Ectodermal cell (in vitro differentiated cells): ENCODE results near the gene TSTD1. TPM values are rescaled to one million over a fixed set of nuclear protein-coding genes. Genes with fewer than 3 reads are reported as not detected.

ENCODE experiments used
- H3K27ac ChIP-seq: 2 replicates; pipeline ENCODE4 v1.7.0; 2013; ENCODE audit warnings: mild to moderate bottlenecking, low read depth, low read length; ENCODE audit not compliant: insufficient read depth, poor library complexity, severe bottlenecking
- H3K27me3 ChIP-seq: 2 replicates; pipeline ENCODE4 v1.7.0; 2013; ENCODE audit warnings: mild to moderate bottlenecking, low read length; ENCODE audit not compliant: insufficient read depth, control insufficient read depth, poor library complexity, severe bottlenecking
- H3K36me3 ChIP-seq: one replicate; pipeline ENCODE4 v1.7.0; 2013; ENCODE audit warnings: low read length; ENCODE audit not compliant: control insufficient read depth, insufficient read depth
- H3K4me1 ChIP-seq: one replicate; pipeline ENCODE4 v1.7.0; 2013; ENCODE audit warnings: low read length; ENCODE audit not compliant: control insufficient read depth, insufficient read depth
- H3K4me3 ChIP-seq: 2 replicates; pipeline ENCODE4 v1.7.0; 2013; ENCODE audit warnings: low read depth, low read length, control low read depth; ENCODE audit not compliant: insufficient read depth
- H3K9me3 ChIP-seq: 2 replicates; pipeline ENCODE4 v1.7.0; 2013; ENCODE audit warnings: mild to moderate bottlenecking, low read length, moderate library complexity; ENCODE audit not compliant: control insufficient read depth
- WGBS, 2 experiments: methylation state at CpG; one replicate each; pipeline ENCODE4 v1.1.7; 2013; ENCODE audit warnings: missing lambda C conversion rate in 2 of 2; 5-methylcytosine and 5-hydroxymethylcytosine counted together
- polyA plus RNA-seq, 4 experiments: library from polyadenylated mRNA; stranded (reverse); fragments of 50-300 nt; gene quantifications; one replicate each; pipeline ENCODE4 v1.2.3, GENCODE V29; 2013

TSTD1 gene, protein sequence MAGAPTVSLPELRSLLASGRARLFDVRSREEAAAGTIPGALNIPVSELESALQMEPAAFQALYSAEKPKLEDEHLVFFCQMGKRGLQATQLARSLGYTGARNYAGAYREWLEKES
- polyA plus RNA-seq (2013, experiment 1 of 4), result 57.6 TPM
- 54.1 TPM for polyA plus RNA-seq (2013, experiment 2 of 4)
- polyA plus RNA-seq (2013, experiment 3 of 4), result 52.0 TPM
- polyA plus RNA-seq (2013, experiment 4 of 4), result 63.6 TPM

DNA sequence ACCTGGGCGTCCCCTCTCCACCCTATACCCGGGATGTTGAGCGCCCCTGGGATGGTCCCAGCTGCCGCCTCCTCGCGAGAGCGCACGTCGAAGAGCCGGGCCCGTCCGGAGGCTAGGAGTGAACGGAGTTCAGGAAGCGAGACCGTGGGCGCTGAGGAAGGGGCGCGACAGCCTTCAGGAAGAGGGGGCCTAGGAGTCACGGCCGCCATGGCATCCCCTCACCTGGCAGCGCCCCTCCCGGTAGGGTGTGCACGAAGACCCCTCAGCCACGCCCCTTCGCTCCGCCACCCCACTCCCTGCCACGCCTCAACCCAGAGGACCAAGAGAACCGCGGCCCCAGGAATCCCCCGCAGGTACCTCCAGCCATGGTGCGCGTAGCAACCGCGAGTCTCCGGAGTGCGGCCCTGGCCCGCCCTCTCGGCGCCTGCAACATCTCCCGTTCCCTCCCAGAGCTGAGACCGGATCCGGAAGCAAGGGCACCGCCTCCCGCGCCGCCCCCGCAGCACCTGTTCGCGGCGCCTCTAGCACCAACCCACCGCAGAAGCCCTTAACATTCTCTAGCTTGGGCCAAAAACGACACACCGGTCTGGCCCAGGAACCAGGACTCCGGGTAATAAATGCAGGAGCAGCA, at the start of gene TSTD1:
TSS of gene TSTD1 (minus strand) at position 442 of the 631 bp plus-strand sequence. CDS start at position 367, 75 bp downstream.
- Histone ChIP-seq H3K4me3 (peak within 1 kb of the TSS; percentile 84), H3K36me3 (peaks cover 22% of the 10 kb centered on the region), H3K9me3 (no peaks in the 10 kb centered on the region), H3K4me1 (no peaks in the 10 kb centered on the region), H3K27ac (no peak within 1 kb of the TSS), H3K27me3 (no peaks in the 10 kb centered on the region)
- WGBS, 2 experiments, result 2 to 3% methylated on average over 54 of the region's 54 CpGs

DNA sequence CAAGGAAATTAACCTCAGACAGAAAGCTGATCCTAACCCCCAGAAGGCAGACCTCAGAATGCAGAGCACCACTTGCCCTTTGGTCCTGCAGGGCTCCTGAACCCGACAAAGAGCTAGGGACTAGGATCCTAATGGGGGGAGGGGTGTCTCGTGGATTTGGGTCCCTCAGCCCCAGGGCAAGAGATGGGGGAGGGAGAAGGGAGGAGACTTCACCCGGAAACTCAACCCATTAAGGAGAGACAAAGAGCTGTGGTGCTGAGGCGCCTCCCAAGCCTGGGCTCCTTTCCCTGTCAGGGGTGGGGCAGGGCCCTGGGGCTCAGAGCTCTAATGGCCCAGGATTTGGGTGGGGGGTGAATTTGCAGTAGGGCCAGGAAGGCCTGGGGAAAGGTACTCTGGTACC, 47.7 kb upstream of the TSTD1 start:
- H3K4me3 ChIP-seq, result no peak overlapping the region
- 66 to 69% methylated on average over 4 of the region's 4 CpGs for WGBS, 2 experiments
- no peak overlapping the region for H3K27ac ChIP-seq
- no peaks in the 10 kb centered on the region for H3K36me3 ChIP-seq
- peaks cover 12% of the 10 kb centered on the region for H3K4me1 ChIP-seq
- H3K27me3 ChIP-seq, result no peaks in the 10 kb centered on the region
- H3K9me3 ChIP-seq, result no peaks in the 10 kb centered on the region

DNA sequence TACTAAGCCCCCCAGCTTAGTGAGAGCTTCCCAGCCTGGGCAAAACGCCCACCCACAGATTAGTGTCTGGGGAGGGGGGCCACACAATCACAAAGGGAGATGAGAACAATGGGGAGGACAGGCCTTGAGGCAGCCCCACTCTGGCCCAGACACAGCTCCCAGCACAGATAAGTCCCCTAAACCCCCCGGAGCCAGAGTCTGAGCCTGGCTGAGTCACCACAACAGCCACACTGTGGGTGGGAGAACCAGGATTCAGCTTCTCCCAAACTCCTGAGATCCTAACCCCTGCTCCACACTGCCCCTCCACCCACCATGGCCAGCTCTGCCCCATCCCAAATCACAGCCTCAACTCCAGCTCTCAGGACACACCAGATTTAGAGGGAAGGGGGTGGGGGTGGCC, 46.4 kb upstream of the TSTD1 start:
- Histone ChIP-seq H3K4me1 (peaks cover 12% of the 10 kb centered on the region), H3K4me3 (no peak overlapping the region), H3K36me3 (no peaks in the 10 kb centered on the region), H3K27ac (no peak overlapping the region), H3K27me3 (no peaks in the 10 kb centered on the region), H3K9me3 (no peaks in the 10 kb centered on the region)
- WGBS, 2 experiments, result 51 to 66% methylated on average over 2 of the region's 2 CpGs

DNA sequence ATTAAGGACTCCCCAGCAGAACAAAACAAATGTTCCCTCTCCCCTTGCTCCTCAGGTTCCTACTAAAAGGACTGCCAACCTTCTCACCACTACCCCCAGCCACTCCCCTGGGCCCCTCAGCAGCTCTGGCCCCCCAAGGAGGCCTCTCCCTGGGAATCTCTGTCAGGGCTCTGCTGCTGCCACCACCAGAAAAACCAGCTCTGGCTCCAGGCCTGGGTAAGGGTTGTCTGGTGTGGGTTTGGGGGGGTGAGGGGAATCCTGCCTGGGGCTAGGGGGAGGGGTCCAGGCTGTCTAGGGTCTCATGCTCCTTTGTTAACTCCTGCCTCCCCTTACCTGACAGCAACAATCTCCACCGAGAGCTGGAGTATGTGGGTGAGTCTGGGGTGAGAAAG, 45.8 kb upstream of the TSTD1 start:
- Histone ChIP-seq H3K36me3 (no peaks in the 10 kb centered on the region), H3K27me3 (no peaks in the 10 kb centered on the region), H3K27ac (no peak overlapping the region), H3K9me3 (no peaks in the 10 kb centered on the region), H3K4me1 (peaks cover 12% of the 10 kb centered on the region), H3K4me3 (no peak overlapping the region)
- 83% methylated on average over 1 of the region's 1 CpG; no CpG with 5 or more reads in 1 of the 2 experiments for WGBS, 2 experiments

DNA sequence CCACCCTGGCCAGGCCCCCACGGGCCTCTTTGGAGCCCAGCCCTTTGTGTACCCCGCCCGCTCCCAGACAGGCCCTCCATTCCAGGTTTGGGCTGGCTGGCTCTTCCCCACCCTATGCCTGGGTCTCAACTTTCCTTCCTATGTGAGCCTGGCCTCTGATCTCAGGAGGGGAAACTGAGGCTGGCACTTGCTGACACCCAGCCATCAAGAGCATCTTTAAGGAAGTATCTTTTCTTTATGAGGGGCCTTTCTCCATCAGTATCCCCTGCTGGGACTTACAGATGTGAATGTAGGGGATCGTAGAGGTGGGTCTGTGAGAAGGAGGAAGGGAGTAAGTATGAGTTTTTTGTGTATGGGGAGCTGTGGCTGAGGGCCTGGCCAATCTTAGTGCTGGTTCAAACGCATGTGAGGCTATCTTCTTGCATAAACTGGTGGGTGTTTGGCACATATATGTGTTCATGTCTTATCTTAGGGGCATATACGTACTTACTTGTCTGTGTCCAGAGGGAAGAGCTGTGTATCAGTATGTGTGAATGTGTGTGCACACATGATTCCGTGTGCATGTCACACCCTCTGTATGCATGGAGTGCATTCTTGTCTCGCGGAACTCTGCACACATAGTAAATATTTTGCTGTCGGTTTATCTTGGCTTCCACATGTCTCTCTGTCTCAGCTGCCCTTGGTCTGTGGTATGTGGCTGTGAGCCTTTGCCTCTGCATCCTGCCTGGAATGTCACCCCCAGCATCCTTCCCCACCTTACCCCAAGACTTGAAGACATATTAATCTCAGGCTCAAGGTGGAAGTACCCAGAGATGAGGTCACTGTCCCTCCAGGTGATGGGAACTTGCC, 45.2 kb upstream of the TSTD1 start:
- Histone ChIP-seq H3K9me3 (no peaks in the 10 kb centered on the region), H3K4me1 (peaks cover 12% of the 10 kb centered on the region), H3K27ac (no peak overlapping the region), H3K27me3 (no peaks in the 10 kb centered on the region), H3K4me3 (no peak overlapping the region), H3K36me3 (no peaks in the 10 kb centered on the region)
- 91 to 92% methylated on average over 10 of the region's 10 CpGs for WGBS, 2 experiments

DNA sequence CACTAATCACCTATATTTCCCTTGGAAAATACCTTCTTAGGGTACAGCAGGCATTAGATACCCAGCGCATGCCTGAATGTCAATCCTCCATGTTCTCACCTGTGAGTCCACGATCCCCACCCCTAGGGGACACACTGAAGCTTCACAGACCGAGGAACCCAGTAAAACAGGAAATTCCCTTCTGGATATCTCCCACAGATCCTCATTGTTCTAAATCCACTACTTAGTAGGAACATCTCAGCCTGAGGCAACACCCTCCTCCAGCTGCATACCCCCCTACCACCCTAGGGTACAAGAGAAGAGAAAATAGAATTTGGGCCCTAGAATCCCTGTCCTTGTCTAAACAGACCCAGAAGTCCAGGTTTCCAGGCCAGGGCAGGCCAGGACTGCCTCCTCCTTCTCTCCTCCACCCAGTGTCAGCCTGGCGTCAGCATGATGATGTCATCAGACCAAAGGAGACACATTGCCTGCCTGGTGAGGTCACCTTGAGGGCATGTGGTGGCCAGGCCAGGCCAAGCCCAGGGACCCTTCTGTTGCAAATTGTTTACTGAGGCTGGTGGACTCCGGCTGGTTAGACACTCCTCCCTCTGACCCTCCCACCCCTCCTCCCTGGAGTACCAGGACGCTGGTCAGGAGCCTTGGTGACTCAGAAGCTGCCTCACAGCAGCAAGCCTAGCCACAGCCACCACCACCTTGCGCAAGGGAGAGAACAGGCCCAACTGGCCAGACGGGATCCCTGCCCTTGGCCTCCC, 44.4 kb upstream of the TSTD1 start:
- Histone ChIP-seq H3K27ac (no peak overlapping the region), H3K4me3 (no peak overlapping the region), H3K36me3 (no peaks in the 10 kb centered on the region), H3K4me1 (peaks cover 12% of the 10 kb centered on the region), H3K9me3 (no peaks in the 10 kb centered on the region), H3K27me3 (no peaks in the 10 kb centered on the region)
- WGBS, 2 experiments, result 83% methylated on average over 8 of the region's 8 CpGs

DNA sequence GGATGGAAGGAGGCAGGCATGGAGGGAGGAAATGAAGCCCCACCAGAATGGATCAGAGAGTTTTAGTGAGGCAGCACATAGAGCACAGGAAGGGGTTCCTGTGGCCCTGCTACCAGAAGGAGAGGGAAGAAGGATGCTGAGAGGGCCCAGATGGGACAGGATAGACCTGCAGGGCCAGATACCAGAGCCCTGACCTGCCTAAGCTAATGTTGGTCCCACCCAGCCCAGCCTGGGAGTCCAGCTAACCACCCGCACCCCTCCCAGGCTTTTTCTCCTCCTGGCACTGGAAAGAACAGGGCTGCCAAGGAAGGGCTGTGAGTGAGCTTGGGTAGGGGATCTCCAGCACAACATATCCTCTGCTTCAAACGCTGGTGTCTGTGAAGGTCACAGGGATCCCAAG, 43.7 kb upstream of the TSTD1 start:
- Histone ChIP-seq H3K4me3 (no peak overlapping the region), H3K4me1 (peaks cover 12% of the 10 kb centered on the region), H3K36me3 (no peaks in the 10 kb centered on the region), H3K27me3 (no peaks in the 10 kb centered on the region), H3K9me3 (no peaks in the 10 kb centered on the region), H3K27ac (no peak overlapping the region)
- WGBS, 2 experiments, result 86 to 89% methylated on average over 2 of the region's 2 CpGs

DNA sequence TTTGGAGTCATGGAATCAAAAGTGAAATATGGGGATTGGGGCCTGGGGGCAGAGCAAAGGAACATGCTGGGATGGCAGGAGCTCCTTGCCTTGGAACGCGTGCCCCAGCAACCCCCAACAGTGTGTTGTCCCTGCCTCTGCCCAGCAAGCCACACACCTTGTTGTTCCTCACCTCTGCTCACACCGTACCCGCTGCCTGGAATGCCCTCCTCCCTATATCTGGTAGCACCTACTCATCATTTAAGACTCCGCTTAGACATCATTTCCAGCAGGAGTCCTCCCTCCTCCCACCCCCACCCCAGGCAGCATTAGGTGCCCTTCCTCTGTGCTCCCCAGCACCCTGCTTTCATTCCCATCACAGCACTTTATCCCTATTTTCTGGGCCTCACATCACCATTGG, 42.8 kb upstream of the TSTD1 start:
- WGBS, 2 experiments, result 76 to 78% methylated on average over 5 of the region's 5 CpGs
- Histone ChIP-seq H3K36me3 (no peaks in the 10 kb centered on the region), H3K9me3 (no peaks in the 10 kb centered on the region), H3K27ac (no peak overlapping the region), H3K4me1 (peaks cover 12% of the 10 kb centered on the region), H3K4me3 (no peak overlapping the region), H3K27me3 (no peaks in the 10 kb centered on the region)

DNA sequence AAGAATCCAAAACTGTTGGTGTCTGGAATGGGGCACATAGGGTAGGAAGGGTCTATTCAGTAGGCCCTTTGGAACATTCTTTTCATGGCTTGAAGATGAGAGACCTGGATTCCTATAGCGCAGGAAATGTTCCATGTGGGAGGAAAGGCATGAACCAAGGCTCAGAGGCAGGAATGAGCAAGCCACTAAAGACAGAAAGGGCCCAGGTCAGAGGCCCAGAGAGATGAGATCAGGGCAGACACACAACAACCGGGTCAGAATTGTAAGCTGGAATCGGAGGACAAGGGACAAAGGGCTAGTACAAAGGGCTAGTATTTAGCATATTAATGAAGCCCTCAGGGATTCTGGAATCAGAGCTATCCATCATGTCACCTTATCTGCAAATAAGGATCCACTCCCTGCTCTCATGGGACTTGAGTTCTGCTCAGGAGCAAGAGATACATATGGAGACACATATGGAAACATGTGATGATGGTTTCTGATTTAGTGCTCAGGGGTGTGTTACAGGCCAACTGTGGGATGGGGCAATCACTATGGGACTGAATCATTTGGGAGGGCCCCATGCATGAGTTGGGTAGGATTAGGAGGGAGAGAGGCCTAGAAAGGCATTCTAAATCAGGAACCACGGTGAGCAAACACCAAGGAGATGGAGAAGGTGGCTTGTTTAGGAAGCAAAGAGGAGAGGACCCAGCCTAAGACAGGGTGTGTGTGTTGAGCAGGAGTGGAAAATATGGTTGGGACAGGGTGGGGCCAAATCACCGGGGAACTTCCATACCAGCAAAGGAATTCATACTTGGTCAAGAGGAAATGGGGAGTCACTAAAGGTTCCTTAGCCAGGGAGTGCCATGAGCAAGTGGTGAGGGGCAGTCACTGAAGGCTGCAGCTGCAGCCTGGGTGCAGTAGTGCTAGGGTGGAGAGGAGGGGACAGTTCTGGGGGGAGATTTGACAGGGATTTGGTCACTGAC, 42.0 kb upstream of the TSTD1 start:
- Histone ChIP-seq H3K27ac (peak overlapping the region; percentile 50), H3K36me3 (no peaks in the 10 kb centered on the region), H3K9me3 (no peaks in the 10 kb centered on the region), H3K4me1 (peaks cover 12% of the 10 kb centered on the region), H3K4me3 (no peak overlapping the region), H3K27me3 (no peaks in the 10 kb centered on the region)
- WGBS, 2 experiments, result 61 to 70% methylated on average over 5 of the region's 5 CpGs
